Loucy (cell line): ENCODE results near the gene SREK1IP1.

Experiments used
- EZH2phosphoT487 ChIP-seq: fragments of 200-600 bp; IDR thresholded peaks from 2 replicates; pipeline ENCODE4 v1.6.1; 2018; ENCODE audit warnings: antibody characterized with exemption, mild to moderate bottlenecking, moderate library complexity, borderline replicate concordance
- TF ChIP-seq, protein P1 (sequence below): fragments of 200-600 bp; sonication (generic); conservative IDR thresholded peaks from 2 replicates; pipeline ENCODE4 v1.5.1; 2014; ENCODE audit warnings: mild to moderate bottlenecking, antibody characterized with exemption, low read length

DNA sequence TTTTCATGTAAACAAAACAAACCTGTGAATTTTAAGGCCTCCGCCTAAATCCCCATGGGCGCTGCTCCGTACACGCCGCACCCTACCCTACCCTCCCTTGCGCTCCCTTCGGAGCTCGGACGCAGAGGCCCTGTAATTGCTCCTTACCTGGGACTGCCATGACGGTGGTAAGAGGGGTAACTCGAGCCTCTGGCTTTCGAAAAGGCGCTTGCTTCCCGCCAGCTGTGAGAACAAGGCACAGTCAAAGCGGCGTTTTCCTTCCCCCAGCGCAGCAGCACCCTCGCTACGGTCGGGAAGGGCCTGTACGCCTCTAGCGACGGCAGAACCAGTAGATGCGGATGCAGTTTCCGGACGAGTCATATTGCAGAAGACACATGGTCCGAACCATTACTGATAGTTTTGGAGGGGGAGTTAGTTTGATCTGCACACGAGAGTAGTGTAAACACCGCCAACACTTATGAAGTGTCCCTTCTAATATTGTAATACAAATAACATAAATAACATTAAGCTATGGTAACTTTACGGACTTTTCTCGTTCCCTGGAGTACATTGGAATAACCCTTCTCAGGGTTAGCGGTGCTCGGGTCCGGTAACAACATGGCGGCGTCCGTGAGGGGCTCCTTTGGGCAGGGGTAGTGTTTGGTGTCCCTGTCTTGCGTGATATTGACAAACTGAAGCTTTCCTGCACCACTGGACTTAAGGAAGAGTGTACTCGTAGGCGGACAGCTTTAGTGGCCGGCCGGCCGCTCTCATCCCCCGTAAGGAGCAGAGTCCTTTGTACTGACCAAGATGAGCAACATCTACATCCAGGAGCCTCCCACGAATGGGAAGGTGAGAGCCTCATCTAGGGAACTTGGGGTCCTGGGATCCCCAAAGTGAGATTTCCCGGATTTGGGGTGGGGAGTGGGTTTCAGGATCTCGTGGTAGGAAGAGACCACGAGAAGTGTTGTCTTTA is at the start of gene SREK1IP1, which contains the start of gene CWC27:
- TF ChIP-seq, protein P1, sequence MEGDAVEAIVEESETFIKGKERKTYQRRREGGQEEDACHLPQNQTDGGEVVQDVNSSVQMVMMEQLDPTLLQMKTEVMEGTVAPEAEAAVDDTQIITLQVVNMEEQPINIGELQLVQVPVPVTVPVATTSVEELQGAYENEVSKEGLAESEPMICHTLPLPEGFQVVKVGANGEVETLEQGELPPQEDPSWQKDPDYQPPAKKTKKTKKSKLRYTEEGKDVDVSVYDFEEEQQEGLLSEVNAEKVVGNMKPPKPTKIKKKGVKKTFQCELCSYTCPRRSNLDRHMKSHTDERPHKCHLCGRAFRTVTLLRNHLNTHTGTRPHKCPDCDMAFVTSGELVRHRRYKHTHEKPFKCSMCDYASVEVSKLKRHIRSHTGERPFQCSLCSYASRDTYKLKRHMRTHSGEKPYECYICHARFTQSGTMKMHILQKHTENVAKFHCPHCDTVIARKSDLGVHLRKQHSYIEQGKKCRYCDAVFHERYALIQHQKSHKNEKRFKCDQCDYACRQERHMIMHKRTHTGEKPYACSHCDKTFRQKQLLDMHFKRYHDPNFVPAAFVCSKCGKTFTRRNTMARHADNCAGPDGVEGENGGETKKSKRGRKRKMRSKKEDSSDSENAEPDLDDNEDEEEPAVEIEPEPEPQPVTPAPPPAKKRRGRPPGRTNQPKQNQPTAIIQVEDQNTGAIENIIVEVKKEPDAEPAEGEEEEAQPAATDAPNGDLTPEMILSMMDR = no peak
- TF ChIP-seq EZH2phosphoT487 = no peak
